ENCODE data around the gene NRGN.

NRGN gene

DNA sequence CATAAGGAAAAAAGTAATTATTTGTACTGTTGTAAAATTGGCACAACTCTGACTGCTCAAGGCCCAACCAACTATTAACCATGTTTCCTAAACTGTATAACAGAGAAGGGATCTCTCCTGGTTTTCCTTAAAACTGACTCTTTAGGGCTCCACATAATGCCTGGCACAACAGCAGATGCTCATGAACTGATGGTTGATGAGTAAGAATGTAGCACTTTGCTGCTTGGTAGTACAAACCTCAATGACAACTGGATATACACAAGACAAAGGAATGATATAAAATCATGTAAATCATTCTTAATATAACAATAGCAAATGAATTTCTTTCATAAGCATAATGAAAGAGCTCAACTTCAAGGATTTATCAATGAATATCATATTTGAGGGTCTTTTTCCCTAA lies 48.8 kb downstream of the NRGN start:
- no peak for DNase-seq (ENCODE audit: low read depth in 2 of 2)

DNA sequence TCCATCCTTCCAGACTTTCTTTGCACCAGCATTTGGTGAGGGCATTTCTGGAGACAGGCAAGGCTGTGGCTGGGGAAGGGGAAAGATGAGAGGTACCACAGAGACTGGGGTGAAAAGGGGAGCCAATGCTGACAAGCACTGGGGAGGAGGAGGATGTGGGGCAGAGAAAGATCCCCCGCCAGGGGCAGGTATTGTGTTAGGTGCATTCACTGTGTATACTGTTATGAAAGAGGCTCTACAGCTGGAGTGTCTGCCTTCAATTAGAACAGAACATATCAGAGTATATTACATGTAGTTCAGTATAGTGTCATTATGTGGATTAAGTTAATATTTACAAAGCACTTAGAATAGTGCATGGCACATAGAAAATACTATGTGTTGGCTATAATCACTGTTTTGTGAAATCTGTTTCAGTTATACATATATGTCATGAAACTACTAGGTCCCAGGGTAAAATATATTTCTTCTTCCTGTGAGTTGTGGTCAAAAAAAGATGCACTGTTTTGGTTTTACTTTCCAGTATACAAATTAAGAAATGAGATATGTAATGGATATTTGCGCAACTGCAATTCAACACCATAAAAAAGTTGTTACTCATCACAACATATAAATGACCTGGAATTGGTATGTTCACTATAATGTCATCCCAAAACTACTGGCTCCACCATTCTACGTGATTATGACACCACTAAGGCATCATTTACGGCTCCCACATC lies 52.0 kb downstream of the NRGN start:
- no peak for DNase-seq (ENCODE audit: low read depth in 2 of 2)

DNA sequence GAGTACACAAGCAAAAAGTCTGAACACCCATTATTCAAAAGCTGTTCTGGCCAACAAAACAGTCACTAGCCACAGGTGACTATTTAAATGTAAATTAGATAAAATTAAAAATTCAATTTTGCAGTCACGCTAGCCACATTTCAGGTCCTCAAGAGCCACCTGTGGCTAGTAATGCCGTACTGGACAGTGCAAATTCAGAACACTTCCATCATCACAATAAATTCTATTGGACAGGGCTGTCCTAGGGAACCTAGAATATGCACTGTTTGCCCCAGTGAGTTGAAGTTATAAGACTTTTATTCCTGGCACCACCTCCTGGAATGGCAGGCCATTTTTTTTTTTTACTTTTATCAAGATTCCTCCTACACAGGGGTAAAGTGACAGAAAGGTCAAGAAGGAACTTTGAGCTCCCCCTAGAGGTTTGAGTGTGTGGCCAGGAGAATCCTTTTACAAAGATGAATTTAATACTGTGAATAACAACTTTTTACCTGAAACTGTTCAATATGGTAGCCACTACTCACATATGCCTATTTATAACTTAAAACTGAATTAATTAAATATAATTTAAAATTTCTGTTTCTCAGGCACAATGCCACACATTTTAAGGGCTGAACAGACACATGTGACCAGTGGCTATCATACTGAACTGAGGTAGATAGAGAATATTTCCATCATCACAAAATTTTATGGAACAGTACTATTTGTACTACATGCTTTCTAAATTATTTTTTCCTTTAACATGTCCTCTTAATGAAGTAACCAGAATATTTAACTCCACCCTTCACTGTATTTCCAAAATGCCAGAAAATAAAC lies 53.9 kb downstream of the NRGN start:
- DNase-seq (ENCODE audit: low read depth in 2 of 2): no peak

DNA sequence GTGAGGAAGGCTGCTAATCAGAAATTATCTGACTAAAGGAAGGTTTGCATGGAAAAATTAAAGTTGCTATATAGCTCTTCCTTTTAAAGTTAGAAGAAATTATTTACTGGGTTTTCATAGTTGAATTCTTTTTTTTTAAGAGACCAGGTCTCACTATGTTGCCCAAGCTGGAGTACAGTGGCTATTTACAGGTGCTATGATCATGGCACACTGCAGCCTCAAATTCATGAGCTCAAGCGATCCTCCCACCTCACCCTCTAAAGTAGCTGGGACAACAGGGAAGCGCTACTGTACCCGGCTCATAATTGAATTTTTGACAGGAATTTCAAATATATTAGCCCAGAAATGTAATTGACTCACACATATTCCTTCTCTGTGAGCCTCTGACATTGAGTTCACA lies 56.6 kb downstream of the NRGN start:
- DNase-seq (ENCODE audit: low read depth in 2 of 2): no peak
